ENCODE results near the gene SH3RF3.

SH3RF3 gene

DNA sequence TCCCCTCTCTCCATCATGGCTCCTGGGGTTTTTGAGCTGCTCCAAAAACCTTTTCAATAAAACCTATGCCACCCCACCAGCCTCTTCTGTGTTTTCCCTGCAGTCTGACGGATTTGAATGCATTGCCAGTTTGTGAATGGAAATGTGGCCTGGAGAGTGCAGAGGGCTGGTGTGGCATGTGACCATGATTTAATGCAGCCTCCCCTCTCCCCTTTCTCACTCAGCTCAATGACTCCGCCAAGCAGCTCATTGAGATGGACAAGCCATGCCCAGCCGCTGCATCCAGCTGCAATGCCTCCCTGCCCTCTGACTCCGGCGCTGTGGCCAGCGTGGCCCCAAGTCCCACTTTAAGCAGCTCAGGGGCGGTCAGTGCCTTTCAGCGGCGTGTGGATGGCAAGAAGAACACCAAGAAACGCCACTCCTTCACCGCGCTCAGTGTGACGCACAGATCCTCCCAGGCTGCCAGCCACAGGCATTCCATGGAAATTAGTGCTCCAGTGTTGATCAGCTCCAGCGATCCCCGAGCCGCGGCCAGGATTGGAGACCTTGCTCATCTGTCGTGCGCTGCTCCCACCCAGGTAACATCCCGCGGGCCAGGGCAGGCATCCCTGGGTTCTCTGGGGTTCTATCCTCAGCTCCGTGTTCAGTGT lies 269.5 kb downstream of the SH3RF3 start:
- no peak for DNase-seq

DNA sequence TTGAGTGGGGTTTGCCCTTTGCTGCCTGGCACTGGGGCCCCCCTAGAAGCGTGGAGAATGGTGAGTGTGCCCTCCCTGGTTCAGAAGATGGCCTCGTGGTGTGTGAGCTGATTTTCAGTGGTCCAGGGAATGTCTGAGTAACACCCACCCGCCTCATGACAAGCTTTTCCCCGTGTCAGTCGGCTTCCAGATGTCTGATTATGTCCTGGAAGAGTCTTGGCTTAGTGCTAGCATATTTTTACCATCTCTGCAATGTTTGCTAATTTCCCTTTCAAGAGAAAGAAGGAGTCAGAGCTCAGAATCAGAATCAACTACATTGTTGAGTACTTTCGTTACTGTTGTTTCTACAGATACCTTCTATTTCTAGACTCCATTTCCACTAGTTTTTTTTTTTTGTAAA lies 270.1 kb downstream of the SH3RF3 start:
- no peak for DNase-seq

DNA sequence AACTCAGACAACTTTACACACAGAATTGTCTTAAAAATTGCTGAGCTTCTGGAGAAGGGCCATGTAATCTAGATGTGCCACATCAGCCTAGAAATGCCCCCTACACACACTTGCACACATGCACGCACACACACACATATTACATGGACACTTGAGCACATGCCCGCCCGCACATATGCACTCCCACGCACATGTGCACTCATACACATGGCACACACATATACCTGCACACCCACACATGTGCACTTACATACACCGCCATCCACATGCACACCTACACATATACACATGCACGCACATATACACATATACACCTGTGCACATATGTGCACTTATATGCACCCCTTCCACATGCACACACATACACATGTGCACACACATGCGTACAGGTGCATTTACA lies 271.1 kb downstream of the SH3RF3 start:
- no peak for DNase-seq

DNA sequence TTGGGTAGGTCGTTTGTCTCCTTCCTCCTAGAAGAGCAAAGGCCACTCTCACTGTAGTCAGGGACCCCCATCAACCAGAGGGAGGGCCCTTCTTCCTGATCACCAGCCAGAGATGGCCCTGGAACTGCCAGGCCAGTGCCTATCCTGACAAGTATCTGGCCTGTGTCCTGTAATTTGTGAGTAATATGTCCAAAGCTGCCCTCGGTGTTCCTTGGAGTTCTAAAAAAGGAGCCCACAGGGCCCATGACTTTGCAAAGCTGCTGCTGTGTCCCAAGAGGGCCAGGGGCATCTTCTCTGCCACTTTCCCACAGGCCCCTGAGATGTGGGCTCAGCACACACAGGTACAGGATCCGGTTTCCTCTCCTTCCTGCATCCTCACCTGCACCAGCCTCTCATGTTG lies 272.4 kb downstream of the SH3RF3 start:
- DNase-seq: no peak

DNA sequence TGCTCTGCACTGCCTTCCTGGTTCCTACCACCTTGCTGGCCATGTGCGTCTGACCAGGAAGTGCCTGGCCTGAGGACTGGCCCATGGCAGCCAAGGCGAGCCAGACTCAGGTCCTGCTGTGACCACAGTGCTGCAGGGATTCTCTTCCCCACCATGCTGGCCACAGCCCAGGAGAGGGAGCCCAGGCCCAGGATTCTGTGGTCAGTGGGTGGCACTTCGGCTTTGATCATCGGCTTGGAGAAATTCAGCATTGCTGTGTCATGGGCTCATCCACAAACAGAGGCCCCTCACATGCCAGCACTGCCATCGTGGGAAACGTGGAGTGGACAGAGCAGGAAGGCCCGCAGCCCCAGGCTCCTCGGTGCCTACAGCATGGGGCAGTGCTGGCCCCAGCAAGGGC lies 273.2 kb downstream of the SH3RF3 start:
- DNase-seq: no peak

DNA sequence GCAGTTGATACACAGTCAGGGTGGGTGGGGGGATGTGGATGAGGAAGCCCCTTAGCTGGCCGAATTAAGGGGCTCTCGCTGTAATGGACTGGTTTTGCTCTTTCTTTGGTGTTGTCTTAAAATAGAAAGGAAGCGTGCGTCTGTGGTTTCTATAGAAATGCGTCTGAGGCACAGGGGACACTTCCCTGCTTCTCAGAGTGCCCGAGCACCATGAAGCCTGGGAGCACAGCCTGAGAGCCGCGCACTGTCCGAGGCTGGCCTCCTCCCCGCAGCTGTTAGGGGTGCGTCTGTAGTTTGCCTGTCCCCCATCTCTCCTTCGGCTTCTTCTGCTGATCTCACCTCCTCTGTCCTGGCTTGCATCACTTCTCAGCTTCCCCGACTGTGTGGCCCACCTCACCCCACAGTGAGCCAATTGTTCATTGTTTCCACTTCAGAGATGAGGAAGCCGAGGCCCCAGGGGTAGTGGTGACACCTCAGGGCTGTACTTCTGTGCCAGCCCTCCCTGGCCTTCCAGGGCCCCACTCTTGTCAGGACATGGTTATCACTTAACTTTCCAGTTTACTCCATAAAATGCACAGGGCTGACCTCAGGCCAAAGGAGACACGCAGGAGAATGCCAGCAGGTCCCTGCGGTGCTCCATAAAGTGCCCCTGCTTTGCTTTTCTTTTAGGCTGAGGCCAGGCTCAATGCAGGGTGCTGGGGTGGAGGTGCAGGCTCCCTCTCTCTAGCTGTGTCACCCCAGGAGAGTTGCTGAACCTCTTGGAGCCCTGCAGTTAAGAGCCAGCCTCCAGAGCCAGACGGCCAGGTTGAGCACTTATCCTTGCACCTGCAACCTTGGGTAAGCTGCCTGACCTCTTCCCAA lies 274.2 kb downstream of the SH3RF3 start:
- no peak for DNase-seq

DNA sequence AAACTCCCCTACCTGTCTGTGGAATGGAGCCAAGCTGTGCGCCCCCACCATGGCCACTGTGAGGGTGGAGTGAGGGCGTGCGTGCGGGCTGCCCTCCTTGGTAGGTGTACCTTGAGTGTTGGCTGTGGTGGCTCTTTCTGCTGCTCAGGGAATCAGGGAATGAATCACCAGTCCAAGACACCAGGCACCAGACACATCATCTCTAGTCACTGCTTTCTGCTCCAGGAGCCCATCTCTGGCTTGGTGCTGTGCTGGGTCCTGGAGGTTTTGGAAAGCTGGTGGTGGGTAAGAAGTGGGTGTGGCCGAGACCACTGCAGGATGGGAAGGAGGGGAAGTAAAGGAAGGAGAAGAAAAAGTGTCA lies 274.8 kb downstream of the SH3RF3 start:
- no peak for DNase-seq

DNA sequence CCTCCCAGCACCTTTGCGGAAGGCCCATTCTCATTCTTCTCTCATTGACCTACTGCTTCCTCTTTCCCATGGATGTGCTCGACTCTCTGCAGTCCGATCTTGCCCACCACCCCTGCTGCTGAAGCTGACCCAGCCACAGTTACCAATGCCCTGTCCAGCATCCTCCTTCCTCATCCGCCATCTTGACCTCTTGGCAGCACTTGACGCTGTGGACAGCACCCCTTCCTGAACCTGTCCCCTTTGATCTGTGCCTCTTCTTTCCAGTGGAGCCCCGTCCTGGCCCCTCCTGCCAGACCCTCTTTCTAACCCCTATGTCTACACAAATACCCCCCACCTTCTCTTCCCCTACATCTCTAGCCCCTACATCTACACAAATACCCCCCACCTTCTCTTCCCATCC lies 275.7 kb downstream of the SH3RF3 start:
- DNase-seq: no peak

DNA sequence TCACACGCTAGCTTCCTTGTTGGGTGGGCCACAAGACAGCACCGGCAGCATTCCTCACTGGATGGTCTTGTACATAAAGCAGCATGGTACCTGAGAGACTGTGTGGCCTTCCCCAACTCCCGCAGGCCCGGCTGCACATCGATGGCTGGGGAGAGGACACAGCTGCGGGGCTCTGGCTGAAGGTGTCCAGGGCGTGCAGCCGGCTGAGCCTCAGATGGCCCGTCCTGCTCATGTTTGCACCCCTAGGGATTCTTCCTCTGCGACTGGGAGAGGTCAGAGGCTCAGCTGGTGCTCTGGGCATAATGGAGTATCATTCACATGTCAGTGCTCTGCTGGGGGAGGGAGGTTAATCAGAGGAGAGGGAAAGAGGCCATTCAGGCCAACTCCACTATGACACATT lies 276.9 kb downstream of the SH3RF3 start:
- DNase-seq: no peak

DNA sequence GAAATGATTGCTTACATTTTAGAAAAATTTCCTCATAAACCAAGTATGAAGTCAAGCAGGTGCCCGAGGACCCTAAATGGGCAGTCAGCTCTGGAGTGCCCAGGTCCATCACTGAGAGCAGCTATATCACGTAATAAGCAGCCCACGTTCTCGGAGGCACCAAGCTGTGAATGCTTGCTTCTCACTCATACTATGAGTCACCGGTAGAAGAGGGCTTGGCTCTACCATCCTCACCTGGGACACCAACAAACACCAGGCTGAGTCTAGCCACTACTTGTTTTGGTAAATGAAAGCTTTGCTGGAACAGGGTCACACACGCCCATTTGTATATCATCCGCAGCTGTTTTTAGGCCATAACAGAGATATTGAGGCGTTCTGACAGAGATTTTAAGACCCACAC lies 277.3 kb downstream of the SH3RF3 start:
- DNase-seq: no peak

DNA sequence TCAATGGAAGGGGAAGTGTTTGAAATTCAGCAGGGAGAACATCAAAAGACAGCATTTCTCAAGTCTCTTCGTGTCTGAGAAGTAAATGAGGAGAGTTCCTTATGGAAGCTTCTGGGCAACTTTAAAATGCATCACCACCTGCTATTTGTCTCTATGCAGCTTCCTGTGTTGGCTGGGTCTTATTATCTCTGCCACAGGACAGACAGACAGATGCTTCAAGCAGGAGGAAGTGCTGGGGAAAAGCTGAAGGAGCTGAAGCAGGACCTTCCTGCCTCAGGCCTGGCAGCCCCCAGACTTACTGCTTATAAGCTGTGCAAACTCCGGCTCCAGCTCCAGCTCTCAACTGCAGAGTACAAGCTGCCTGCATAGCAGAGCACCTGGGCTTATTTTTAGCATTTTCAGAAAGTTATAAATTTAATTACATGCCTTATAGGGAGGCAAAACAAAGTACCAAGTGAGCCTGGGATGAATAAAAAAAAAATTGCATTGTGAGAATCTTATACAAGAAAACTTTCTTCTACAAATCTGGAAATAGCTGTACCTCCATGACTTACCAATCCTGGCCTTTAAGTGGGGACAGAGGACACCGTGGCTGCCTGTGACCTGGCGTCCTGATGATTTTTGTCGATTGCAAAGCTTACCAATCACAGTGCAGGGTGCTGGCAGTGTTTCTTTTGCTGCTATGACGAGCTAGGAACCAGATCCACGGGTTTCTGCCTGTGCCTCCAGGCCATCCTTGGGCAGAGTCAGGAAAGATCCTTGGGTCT lies 278.5 kb downstream of the SH3RF3 start:
- no peak for DNase-seq

DNA sequence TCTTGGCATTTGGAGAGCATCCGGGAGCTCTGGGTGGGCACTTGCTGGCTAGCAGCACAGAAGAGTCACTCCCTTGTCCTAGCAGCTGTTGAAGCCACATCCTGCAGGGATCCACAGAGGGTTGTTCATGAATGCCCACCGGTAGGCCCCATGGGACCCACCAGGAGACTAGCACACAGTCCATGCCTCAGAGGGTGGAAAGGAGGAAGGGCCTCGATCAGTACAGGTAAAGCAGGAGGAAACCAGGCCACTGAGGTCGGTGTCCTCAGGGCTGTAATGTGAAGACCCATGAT lies 279.0 kb downstream of the SH3RF3 start:
- no peak for DNase-seq

DNA sequence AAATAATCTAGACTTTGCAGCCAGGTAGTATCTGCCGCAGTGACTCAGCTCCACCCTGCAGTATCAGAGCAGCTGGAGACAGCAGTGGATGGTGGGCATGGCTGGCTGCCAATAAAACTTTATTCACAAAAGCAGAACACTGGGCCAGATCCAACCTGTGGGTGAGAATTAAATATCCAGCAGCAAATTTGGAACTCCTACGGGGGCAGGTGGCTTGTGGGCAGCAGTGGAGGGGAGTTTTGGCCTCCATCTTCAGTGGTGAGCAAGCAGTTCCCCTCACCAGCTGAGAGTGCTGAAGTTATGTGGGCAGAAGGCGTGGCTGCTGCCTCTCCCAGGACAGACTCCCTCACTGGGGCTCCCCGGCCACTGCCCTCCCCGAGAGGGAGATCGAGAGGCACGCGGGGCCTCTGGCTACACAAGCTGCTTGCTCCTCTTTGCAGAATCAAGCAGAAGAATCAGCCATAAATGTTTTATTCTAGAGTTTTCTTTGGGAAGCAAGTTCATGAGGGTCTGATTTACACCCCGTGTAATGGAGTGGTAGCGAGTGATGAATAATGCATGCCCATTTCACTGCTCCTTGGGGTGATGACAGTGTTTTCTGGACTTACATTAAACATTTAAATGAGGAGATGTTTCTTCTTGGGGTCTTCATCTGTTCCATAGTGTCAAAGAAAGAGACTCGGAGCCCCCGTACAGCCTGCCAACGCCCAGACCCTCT lies 280.5 kb downstream of the SH3RF3 start:
- no peak for DNase-seq

DNA sequence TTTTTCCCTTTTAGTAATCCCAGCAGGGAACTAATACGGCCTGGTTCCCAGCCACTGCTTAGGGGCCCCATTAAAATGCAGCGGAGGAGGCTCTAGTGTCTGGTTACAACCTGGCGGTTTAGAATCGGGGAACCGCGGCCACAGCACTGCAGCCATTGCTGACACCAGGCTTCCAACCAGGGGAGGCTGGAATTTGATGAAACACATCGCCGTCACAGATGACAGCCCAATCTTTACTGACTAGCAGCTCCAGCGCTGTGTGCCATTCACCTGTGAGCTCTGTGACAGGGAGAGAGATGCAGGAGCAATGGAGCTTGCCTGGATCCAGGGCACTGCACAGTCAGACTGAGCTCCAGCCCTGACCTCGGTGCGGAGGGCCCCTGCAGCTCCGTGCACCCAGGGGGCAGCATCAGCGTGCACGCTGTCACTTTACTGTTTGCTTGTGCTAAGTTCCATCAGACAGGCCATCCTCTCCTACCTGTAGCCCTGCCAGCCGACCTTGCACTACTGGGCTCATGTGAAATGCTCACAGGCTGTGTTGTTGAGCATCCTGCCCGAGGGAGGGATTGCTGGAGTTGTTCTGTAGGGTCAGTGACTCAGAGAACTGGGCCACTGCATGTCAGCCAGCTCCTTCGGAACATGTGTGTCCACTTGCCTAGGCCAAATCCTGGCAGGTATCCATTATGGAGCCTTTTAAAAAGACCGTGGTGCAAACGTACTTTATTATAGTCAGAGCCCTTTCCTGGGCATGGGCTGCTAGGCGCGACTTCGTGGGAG lies 281.2 kb downstream of the SH3RF3 start:
- DNase-seq: no peak

DNA sequence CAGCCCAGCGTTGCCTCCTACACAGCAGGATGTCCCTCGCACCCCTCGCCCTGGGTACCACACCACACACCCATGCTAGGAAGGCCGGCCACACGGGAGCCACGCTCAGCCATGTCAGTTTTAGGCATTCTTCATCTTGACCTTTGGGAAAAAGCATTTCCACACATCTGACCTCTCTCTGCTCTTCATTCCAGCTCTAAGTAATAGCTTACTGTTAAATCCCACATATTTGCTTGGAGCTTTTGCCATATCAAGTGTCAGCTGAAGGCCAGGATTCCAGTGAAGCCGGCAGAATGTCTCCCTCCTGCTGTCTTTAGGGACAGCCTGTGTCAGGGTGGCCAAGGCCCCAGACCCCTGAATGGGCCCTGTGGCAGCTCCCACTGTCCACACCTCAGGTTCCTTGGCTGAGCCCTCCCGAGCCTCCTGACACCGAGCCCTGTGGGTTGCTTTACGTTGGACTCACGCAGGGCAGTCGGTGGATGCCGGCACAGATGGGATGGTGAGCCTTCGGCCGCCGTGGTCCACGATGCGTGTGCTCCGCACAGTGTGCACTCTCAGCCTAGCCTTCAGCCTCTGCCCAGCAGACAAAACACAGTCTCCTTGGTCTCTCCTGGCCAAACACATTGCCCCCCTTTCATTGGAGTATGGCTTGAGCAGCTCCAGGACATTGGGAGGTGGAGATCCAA lies 282.8 kb downstream of the SH3RF3 start:
- no peak for DNase-seq

DNA sequence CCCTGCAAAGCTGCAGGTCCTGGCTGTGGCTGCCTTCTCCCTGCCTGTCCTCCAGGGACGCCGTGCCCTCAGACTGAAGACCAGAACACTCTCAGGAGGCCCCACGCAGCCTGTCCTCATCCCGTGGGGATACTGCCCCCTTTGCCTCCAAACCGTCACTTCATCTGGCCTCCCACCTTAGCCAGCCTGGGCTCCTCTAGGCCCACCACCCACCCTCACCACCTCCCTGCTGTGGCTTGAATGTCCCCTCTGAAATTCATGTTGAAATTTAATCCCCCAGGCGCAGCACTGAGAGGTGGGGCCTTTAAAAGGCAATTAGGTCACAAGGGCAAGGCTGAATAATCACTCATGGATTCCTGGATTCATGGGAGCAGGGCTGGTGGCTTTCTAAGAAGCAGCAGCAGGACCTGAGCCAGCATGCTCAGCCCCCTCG lies 286.6 kb downstream of the SH3RF3 start:
- no peak for DNase-seq

DNA sequence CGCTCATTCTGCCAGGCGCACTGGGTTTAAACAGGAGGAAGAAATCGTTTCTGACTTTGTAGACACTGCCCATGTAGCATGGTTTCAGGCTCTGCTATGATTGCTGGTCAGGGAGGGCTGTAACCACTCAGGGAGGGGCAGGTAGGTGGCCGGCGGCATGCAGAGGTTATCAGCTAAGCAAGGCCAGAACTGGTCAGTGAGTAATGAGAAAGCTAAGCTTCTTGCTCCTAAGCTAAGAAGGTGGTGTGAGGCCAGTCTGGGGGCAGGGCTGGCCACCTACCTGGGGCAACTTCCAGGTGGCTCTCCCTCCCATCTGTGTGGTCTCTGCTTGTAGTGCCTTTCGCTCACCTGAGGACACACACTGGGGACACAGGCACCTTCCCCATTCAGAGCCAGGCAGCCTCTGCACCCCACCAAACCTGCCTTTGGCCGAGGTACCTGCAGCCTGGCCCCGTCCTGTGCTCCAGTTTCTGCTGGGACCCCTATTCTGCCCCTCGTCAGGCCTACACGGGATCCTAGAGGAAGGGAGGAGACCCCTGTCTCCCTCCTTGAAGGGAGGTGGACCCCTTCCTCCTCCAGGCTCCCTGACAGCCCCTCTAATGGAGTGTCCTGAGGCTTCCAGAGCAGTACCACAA lies 288.8 kb downstream of the SH3RF3 start:
- no peak for DNase-seq

DNA sequence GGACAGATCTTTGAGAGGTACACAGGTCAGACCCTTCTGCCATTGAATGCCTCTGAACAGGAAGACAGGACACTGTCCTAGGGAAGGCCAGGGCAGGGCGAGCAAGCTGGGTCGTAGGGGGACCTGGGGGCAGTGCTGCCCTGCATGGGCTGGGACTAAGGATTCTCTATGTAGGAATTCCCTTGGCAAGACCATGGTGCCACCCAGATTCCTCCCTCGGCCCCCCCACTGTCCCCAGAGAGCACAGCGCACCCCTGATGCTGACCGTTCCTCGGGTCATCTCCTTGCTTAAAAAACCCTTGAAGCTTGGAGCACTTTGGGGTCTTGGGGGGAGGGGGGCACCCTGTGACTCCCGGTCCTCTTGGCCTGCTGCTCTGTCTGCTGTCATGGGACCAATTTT lies 289.7 kb downstream of the SH3RF3 start:
- no peak for DNase-seq

DNA sequence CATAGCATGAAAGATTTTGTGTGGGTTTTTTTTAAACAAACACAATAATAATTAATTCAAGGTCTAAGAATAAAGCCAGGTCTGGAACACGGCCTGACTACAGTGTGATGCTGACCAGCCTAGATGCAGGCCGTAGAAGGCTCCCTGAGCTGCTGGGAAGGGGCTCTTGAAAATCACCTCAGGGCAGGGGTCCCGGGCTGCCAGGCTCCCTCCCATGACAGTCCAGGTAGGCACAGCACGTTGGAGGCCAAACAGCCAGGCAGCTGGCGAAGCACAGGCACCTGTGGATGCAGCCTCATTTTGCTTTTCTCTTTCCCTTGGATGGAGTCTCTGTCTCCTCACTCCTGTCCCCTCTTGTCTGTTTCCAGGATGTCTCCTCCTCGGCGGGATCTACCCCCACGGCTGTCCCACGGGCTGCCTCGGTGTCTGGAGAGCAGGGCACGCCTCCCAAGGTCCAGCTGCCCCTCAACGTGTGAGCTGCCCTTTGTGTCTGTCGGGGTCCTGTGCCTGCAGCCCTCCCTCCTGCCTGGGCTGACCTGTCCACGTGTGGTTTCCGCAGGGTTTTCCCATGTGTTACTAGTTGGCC lies 290.3 kb downstream of the SH3RF3 start:
- DNase-seq: no peak

DNA sequence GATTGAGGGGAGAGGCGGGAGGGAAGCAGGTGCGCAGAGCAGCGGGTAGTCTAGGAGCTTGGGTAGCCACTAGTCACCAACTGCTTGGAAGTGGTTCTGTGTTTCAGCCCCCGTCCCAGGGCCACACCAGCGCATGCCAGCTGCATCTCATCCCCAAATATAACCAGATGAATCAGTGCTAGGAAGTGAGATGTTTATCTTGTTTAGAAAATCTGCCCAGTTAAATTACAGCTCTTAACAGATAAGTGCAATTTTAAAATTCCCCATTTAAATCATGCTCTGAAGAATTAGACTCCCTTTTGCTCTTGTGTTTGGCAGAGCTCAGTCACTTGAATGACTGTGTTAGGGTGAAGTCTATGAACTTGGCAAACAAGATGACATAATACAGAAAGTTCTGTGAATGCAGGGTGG lies 291.0 kb downstream of the SH3RF3 start:
- DNase-seq: no peak

DNA sequence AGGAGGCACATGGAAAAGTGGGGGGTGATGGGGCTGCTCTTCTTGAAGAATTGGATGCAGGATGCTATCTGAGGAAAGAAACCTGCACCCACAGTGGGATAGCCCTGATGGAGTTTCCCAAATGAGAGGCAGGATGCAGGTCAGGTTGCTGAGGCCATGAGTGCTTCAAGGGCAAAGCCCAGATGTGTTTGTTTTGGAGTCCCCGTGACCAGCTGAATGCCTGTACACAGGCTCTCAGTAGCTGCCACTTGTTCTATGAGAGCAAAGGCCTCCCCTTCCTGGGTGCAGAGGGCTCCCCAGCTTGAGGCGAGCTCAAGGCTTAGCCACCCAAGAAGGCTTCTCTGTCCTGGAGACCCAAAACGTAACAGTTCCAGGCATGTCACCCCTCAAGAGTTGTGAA lies 292.1 kb downstream of the SH3RF3 start:
- no peak for DNase-seq

All from activated CD8-positive, alpha-beta memory T cell treated with anti-CD3 and anti-CD28 coated beads for 24 hours (primary cell).